ENCODE measurements around the gene DNAJC16.

Gene DNAJC16

GRCh38 chr1:15550573-15550972 lies 23.9 kb downstream of the DNAJC16 start:
- H3K27me3 ChIP-seq, result no peaks in the 10 kb centered on the region
- no peaks in the 10 kb centered on the region for H3K9me3 ChIP-seq
- no peak for DNase-seq
- H3K4me1 ChIP-seq, result no peaks in the 10 kb centered on the region
- H3K4me3 ChIP-seq, result no peak overlapping the region
- intact Hi-C loops (cut with DNase I; ENCODE audit: low total_unique reads), result no loop called here
- TF ChIP-seq, protein P1, sequence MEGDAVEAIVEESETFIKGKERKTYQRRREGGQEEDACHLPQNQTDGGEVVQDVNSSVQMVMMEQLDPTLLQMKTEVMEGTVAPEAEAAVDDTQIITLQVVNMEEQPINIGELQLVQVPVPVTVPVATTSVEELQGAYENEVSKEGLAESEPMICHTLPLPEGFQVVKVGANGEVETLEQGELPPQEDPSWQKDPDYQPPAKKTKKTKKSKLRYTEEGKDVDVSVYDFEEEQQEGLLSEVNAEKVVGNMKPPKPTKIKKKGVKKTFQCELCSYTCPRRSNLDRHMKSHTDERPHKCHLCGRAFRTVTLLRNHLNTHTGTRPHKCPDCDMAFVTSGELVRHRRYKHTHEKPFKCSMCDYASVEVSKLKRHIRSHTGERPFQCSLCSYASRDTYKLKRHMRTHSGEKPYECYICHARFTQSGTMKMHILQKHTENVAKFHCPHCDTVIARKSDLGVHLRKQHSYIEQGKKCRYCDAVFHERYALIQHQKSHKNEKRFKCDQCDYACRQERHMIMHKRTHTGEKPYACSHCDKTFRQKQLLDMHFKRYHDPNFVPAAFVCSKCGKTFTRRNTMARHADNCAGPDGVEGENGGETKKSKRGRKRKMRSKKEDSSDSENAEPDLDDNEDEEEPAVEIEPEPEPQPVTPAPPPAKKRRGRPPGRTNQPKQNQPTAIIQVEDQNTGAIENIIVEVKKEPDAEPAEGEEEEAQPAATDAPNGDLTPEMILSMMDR (IDR thresholded peaks at IDR 0.05), result no peak
- peaks cover 26 to 59% (median 43%) of the 10 kb centered on the region in 3 donors for H3K36me3 ChIP-seq
- H3K27ac ChIP-seq, result no peak overlapping the region

DNA sequence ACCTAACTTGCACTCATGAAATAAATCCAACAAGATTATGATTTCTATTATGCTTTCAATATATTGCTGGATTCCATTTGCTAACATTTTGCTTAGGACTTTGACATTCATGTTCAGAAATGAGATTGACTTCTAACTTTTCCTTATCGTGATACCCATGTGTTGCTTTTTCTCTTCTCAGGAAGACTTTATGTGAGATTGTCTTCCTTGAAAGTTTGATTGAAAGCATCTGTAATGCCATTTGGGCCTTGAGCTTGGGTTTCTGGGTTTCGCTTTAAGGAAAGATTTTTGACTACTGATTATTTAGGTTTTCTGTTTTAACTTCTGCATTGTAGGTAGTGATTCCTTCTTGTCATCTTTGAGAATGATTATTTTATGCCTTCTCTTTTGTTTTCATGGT lies 30.4 kb downstream of the DNAJC16 start:
- Histone ChIP-seq H3K27ac (no peak overlapping the region), H3K27me3 (no peaks in the 10 kb centered on the region), H3K4me1 (no peaks in the 10 kb centered on the region), H3K36me3 (peaks cover 34 to 37% (median 36%) of the 10 kb centered on the region in 3 donors), H3K9me3 (no peaks in the 10 kb centered on the region), H3K4me3 (no peak overlapping the region)
- TF ChIP-seq, protein P1 (IDR thresholded peaks at IDR 0.05), result no peak
- DNase-seq, result no peak
- intact Hi-C loops (cut with DNase I; ENCODE audit: low total_unique reads), result no loop called here

- H3K36me3 ChIP-seq, result peaks cover 40 to 41% (median 40%) of the 10 kb centered on the region in 3 donors
- TF ChIP-seq, protein P1 (IDR thresholded peaks at IDR 0.05), result no peak
- intact Hi-C loops (cut with DNase I; ENCODE audit: low total_unique reads), result no loop called here
- H3K9me3 ChIP-seq, result no peaks in the 10 kb centered on the region
- H3K4me3 ChIP-seq, result no peak overlapping the region
- no peaks in the 10 kb centered on the region for H3K4me1 ChIP-seq
- H3K27ac ChIP-seq, result no peak overlapping the region
- DNase-seq, result no peak
- H3K27me3 ChIP-seq, result no peaks in the 10 kb centered on the region
These were observed 30.9 kb downstream of the DNAJC16 start for GRCh38 chr1:15557594-15557993.

GRCh38 chr1:15558516-15558915 lies 31.9 kb downstream of the DNAJC16 start:
- TF ChIP-seq, protein P1 (IDR thresholded peaks at IDR 0.05), result no peak
- H3K4me3 ChIP-seq, result no peak overlapping the region
- intact Hi-C loops (cut with DNase I; ENCODE audit: low total_unique reads), result no loop called here
- no peak overlapping the region for H3K27ac ChIP-seq
- peaks cover 49 to 50% (median 49%) of the 10 kb centered on the region in 3 donors for H3K36me3 ChIP-seq
- H3K9me3 ChIP-seq, result no peaks in the 10 kb centered on the region
- DNase-seq, result no peak
- no peaks in the 10 kb centered on the region for H3K4me1 ChIP-seq
- H3K27me3 ChIP-seq, result no peaks in the 10 kb centered on the region

DNA sequence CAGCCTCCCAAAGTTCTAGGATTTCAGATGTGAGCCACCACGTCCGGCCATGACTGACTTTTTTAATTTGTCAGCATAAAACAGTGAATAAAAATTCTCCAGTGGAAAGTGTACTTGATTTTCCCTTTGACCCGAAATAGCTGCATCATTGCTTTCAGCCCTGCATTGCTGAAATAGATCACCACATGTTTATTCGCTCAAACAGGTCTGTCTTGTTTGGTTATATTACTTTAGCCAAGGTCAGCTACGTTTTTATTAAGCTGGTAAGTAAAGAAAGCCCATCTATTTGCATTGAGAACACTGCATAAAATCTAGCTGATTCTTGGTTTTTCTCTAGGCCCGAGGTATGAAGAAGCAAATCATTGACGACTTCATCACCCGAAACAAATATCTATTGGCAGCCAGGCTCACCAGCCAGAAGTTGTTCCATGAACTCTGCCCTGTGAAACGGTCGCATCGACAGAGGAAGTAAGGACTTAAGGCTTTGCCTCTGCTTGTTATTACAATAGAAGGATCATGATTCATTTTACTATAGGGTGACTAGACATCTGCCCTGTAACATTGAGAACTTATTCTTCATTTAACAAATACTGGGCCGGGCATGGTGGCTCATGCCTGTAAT lies 32.7 kb downstream of the DNAJC16 start:
- H3K4me1 ChIP-seq, result no peaks in the 10 kb centered on the region
- no peak overlapping the region for H3K27ac ChIP-seq
- intact Hi-C loops (cut with DNase I; ENCODE audit: low total_unique reads), result no loop called here
- no peak overlapping the region for H3K4me3 ChIP-seq
- no peaks in the 10 kb centered on the region for H3K9me3 ChIP-seq
- no peaks in the 10 kb centered on the region for H3K27me3 ChIP-seq
- DNase-seq, result no peak
- H3K36me3 ChIP-seq, result peaks cover 57% of the 10 kb centered on the region in 3 donors
- TF ChIP-seq, protein P1 (IDR thresholded peaks at IDR 0.05), result no peak

Measured in tibial artery (tissue), 4 donors.